ENCODE results near the gene CCDC89.

The CCDC89 gene

DNA sequence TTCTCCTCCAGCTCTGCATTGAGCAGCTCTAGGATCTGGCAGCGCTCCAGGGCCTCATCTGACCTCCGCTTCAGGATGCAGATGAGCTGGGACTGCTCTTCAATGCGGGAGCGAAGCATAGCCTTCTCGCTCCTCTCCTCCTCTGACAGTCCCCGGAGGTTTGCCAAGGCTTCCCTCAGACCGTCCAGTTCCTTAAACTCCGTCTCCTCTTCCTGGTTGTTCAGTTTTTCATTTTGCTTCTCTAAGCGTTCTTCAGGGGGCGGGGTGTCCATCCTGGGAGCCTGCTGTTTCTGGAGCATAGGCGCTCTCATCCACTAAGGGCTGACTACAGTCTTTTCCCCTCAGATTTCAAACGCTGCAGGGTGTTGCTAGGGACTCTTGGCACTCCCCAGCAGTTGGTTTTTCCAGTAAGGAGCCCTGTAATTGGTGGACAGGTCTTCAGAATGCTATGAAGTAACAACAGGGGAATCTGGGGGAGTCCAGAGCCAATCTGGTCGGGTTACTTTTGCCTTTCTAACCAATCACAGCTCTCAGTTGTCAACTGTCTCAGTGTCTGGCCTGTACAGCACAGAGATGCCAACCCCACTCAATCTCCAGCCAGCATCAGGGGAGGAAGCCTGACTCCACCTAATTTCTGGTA lies at the start of gene CCDC89:
Gene CCDC89 (minus strand): TSS at position 376 of the 640 bp plus-strand sequence. CDS start 65 bp downstream, at position 311.
- peak; percentile 34 for DNase-seq

DNA sequence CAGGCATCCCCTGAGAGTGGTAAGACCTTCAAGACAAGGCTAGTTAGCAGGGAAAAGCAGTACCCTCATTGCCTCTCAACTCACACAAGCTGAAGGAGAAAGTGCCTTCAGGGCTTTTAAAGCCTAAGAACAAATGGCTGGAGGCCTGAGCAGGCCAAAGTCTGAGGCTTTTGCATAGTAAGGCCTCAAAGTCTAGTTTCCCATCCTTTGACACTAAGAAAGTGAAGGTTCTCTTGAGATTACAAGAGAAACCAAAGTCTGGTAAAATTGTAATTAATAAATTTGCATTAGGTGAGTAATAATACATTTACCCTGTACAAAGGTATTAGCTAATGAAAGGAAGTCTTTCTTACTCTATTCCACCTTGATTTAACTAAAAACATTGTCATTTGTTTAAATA lies 47.0 kb upstream of the CCDC89 start:
- no peak for DNase-seq

DNA sequence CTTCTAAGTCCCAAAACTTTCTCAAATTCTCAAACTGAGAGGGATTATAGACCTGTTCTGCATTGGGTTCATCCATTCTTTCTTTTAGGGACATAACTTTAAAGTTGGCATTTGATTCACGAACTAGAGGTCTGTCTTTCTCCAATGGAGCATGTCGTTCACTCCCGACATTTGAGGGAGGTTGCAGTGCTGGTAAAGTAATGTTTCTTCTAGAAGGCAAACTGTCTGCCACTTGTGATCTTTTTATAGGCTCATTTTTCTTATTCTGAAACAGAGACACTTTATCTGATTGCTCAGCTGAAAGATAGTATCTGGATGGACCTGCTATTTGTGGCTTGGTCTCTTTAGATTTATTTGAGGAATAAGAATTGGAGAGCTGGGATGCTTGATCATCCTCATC lies 40.4 kb upstream of the CCDC89 start:
- DNase-seq, result no peak

DNA sequence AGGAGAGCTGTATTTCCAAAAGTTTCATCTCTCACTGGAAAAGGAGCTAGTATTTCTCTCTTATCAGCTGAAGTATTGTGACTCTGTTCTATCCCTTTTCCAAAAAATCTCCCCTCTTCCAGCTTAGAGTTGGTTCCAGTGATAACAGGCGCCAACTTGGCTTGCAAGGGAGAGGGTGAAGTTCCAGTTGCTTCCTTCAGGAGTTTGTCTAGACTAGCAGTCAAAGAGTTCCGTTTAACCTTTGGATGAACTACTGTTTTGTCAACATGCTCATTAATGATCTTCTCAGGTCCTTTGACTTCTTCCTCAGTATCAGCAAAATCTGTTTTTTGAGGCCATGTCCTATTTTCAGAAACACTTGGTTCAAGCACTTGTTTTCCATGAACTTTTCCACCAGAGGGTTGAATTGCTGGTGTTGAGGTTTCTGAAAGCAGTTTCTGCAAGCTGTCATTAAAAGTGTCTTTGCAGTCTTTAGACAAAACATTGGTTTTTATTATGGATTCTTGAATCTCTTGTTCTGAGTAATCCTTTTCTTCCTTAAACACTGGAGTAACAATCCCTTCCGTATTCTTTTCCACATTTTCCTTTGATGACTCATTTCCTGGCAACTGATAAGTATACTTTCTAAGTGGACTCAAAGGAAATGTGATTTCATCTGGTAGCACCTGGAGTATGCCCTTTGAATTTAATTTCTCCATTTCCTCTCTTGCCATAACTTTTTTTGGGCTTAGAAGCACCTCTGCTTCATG lies 39.7 kb upstream of the CCDC89 start:
- no peak for DNase-seq

DNA sequence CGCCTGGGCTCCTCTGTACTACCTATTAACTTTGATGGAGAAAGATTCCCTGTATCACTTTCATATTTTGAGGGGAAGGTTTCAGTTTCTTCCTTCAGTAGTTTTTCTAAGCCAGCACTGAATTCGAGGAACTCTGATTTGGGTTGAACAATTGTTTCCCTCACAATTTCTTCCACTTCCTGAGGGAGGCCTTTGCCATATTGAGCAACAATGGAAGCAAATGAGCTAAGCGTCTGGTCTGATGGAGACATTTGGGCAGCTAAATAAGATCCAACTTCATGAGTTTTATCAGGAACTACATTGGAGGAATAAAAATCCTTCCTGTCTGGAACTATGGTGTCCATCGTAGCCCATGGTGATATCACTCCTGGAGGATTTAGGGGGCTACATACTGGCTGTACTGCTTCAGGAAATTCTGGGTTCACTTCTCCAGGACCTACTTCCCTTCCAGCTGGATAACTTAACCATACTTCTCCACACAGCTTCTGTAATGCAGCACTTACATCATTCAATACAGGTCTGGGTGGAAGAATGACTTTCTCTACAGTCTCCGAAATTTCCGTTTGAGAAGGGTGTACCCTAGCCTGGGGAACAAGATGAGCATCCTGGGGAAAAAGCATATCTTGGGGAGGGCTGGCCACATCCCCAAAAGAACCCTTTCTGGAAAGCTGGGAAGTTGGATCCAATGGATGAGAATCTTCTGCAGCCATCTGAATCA lies 38.9 kb upstream of the CCDC89 start:
- DNase-seq, result no peak

DNA sequence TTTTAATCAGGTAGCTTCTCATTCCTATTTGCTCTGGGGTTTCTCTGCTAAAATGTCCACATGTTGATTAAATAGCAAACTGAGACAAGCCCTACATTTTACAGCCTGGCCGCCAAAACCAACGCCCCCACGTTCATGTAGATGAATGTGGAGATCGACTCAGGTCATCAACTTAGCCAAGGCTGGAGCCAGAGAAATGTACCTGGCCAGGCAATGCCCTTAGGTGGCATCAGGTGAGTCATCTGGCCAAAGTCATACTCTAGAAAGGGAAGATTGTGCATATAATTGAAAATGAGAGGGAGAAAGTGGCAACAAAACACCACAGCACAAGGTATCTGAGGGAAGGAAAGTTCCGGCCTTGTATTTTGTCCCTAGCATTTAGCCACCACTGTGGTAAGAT lies 37.1 kb upstream of the CCDC89 start:
- DNase-seq, result no peak

DNA sequence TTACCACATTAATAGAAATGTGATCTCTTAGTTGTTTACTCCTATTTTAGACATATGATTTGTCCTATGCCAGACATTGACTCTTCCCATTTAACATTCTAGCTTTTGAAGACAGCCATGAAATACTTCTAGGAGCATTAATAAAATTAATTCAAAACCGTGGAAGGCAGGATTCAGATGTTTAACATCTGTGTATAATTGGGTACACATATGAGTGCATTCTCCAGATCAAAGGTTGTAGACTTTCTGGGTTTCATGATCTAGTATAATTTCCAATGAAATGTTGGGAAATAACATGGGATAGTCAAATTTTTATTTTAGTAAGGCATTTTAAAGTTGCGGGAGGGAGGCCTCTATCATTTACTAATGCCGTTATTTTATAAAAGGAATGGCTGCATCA lies 35.2 kb upstream of the CCDC89 start:
- DNase-seq, result no peak

DNA sequence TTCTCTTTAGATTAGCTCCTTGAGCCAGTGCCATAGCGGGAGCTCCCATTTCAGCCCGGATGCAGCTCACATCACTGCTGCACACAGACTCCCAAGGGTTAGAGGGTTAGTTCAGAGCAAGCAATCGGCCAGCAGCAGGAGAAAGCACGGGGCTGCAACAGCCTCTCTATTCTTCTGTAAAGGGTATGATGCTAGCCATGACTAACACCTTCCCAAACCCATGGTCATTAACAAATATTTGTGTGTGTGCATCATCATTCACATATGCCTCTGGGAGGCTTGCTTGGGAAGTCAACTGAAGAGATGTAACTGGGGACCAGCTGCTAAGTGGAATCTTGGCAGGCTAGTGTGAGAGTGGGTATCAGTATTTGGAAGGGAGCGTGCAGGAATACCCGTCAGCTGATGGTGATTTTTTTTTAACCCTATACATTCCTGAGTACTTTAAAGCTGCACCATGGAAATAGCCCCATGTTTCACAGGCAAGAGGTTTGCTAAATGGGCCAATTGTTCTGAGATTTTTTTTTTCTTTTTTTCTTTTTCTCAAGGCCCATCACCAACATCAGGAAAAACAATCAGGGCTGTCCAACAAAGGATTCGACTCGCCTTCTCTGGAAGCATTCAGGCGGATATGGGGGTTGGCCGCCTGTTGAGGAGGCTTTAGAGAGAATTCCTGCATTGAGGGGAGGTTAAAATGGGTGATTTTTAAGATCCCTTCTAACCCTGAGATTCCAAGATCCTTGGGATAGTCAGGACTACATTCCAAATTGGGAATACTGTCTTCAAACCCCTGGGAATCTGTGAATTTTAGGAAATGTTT lies 33.2 kb upstream of the CCDC89 start:
- peak; percentile 24 for DNase-seq

DNA sequence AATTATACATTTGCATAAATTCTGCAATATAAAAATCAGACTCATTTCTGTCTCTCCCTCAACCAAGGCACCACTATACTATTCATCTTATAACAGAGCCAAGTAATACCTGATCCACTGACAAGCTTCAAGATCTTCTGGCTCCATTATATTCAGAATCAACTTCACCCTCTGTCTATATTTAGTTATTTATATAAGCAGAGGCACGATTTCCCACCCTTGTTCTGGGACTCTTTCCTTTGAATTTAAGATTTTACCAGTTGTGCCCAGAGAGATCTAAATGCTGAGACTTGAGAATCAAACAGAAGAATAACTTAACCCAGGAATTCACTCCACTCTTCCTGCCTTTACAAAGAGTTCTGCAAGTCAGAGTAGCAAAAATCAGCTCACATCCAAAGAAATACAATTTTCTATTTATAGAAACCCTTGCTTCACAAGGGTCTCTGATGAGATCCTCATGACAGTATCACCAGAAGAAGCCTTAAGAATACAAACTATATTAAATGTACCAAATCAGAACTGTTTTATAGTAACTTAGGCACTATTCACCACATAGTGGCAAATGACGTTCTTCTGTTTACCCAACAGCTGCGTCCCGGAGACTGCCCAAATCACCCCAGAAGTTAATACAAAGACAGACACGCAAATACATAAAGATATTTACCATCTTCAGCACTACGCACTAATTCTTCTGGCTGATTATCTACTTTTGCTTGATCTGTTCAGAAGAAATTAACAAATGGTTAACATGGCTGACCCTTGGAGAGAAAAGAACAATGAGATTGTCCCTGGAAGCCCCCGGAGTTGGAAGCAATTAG lies 32.3 kb upstream of the CCDC89 start:
- no peak for DNase-seq

DNA sequence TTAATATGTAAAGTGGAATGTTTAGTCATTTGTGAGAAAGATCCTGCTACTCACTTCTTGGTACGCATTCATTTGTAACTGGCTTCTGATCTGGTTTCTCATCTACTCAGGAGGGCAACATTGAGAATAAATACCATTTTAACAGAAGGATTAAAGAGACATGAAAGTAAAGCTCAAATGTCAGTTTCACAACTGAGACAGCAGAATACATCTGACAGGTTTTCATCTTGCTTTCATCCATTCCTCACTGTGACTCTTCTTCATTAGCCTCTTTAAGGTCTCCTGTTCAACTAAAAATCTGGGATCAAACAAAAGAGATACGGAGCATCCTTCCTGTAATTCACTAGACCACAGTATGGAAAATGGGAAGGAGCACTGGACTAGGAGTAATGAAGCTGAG lies 31.4 kb upstream of the CCDC89 start:
- no peak for DNase-seq

DNA sequence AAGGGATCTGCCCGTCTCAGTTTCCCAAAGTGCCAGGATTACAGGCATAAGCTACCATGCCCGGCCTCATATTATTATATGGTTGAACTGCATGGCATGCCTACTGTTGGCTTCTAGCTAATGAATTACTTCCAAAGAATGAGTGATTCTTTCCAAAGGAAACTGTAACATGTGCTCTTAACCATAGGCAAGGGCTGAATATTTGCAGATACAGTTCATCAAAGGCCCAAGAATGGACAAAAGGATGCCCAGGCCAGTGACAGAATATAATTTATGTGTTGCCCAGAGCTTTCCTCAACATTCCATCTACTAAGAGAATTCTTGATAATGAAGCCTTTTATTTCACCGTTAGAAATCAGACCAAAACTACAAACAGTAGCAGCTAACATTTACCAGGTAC lies 27.0 kb upstream of the CCDC89 start:
- DNase-seq, result no peak

DNA sequence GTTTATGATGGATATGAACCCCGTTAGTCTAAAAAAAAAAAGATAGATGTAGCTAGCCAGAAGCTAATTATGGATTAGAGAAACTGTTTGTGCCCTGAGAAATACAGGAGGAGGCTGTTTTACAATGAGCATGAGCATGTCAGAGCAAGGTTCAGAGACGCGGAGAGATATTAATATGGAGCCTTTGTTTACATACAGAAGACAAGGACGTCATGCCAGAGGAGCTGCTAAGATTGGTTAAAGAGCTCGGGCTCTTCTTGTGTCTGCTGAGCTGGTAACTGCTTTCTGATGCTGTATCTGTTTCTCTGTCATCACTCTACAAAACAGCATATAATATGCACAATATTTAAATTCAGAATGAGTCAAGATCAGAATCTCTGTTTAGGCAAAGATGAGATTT lies 24.9 kb upstream of the CCDC89 start:
- DNase-seq, result no peak

DNA sequence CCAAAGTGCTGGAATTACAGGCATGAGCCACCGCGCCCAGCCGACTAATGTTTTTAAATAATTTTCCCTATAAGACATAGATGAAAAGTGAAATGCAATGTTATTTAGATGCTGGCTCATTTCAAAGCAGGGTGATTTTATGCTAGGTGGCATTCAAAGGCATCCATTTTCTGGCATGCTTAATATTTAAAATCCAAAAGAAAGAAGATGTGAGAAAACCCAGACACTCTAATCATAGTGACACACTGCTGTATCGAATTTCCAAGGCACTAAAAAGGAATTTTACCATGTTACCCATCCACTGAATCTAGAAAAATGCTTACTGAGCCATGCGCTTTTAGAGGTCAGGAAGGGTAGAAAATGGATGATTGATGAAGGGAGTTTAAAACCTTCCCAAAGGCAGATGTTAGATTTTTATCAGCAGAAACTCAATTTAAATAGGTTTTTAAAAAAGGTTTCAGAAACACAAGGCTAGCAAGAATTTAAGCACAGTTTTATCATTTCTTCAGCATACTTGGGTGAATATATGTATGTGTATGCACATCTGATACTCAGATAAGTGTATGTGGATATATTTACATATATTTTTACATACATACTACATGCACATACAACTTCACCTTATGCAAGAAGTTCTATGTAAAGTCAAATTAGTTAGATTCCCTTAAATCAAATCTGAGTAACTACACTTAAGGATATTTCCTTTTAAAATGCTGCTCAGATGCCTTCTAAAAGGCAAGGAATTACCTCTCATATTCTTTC lies 24.1 kb upstream of the CCDC89 start:
- no peak for DNase-seq

DNA sequence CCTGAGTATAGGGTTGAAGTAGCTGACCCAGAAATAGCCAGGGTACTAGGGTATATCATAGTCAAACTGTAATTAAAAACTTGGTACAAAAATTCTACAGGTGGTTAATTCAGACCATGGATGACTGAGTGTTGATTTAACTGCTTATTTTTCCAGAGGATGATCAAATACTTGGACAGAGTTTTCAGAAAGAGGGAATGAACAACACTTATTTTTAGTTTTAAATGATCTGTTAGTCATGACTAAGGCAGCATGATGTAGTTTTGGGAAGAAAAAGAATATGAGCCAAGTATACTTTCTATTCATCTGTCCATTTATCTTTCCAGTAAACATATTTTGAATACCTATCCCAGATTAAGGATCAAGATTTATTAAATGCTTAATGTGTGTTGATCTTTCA lies 19.8 kb upstream of the CCDC89 start:
- DNase-seq, result no peak

DNA sequence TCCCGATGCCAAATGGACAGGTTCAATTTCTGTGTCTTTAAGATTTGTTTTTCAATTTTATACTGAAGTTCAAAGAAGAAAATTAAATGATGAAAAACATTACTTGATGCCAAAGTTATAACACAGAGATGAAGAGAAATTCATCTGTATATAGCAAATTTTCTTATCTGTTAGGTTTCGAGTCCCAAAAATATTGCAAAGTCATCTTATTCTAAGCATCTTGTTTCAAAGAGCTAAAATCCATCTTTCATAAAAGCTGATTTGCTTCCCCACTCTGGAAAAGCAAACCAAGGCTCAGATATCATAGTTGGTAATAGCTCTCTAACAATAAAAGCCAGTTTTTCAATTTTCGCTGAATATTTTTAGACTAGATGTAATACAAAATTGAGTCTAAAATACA lies 19.0 kb upstream of the CCDC89 start:
- no peak for DNase-seq

DNA sequence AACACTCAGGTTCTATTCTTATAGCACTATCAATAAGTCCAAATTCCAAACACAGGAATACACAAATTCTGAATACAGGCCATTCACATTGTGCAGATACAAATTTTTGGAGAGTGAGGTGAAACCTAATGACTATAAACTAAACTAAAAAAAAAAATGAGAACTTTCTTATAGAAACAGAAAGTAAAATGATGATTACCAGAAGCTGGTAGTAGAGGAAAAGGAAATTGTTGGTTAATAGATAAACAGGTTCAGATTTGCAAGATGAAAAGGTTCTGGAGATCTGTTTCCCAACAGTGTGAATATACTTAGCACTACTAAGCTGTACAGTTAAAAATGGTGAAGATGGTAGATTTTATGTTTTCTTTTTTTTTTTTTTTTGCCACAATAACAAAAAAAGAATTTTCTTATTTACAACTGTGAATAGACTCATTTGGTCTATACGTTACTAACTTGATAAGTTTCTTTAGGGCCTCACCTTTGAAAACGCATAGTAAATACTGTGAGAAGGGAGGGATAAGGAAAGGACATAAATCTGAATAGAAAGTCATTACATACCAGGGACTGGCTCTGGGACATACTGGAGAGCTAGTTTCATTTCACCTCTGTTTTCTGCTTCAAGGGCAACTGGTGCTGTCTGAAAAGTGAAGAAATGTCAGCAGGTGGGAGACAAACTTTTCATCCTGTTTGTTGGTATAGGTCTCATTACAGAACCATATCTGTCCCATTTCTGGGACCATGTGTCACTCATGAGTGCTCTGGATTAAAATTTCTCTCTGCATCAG lies 14.2 kb upstream of the CCDC89 start:
- no peak for DNase-seq

DNA sequence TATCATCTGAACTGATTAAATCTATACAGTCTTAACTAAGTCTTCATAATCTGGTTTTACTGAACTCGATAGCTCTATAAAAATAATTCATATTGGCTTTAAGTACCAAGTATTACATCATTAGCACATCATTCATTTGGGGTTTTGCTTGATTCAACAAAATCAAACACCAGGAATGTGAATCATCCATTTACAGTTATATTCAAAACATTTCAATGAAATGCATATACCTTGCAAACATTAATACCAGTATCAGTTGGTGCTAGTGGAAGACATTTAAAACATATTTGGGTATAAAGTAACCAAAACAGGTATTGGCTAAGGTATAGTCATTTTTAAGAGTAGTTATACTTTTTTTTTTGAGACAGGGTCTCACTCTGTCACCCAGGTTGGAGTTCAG lies 12.2 kb upstream of the CCDC89 start:
- DNase-seq, result no peak

DNA sequence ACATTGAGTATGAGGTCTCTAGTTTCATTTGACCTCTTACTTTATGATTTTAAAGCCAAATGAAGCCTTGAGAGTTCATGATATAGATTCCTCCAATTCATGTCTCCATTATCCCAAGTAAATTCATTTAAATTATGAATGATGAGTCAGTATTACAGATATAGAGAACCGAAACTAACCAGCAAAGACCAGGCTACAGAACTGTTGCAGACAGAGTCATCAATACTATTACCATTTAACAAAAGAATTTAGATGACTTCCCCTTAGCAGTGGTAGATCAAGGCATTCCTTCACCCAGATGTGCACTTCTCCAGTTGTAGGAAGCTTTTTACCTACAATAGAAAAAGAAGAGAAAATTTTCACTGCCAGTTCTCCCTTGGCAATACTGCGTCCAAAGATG lies 11.8 kb upstream of the CCDC89 start:
- DNase-seq, result no peak

DNA sequence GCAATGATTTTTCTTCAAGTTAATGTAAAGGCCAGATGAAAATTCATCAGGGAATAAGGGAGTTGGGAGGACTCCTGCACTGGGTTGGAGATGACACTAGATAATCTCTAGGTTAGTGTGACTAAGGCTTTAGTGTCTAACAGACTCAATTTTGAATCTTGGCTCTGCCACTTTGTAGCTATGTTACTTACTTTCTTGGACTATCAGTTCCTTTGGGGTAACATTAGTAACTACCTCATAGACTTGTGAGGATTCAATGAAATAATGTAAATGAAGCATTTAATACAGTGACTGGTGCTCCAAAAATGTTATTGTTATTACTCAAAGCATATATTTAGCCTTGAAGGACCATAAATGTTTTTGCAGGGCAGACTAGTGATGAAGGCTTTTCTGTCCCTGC lies 9.6 kb upstream of the CCDC89 start:
- no peak for DNase-seq

DNA sequence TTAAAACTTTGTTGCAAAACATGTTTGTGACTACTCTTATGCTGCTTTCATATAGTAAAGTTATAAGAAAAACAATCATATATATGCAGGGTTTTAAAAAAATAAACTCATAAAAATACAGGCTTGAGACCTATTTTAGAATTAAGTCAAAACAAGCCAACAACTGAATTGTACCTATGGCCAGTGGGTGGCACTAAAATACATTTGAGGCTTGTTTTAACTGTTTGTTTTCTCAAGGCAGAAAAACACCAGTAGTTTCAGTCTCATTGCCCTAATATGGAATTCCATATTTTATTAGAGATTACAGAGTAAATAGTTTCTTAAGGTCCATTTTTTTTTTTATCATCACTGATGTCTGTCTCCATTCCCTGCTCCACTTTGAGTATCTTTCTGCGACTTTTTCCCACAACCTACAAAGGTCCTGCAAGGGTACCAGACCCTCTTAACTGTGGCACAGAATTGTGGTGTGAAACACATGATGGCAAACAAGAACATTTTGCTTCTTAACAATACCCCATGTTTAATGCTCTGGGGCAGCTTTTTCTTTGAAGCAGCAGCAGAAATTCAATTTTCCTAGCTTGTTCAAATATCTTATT lies 8.5 kb upstream of the CCDC89 start:
- no peak for DNase-seq
